HepG2 (cell line): ENCODE results near the gene PHLDB1. TPM values are rescaled to one million over a fixed set of nuclear protein-coding genes. Genes with fewer than 3 reads are reported as not detected.

Experiments
- ATF7-NPFF ChIP-seq: sonication (generic); formaldehyde crosslinking; IDR thresholded peaks from 2 replicates; pipeline ENCODE4 v1.8.1; 2023; ENCODE audit warnings: mild to moderate bottlenecking, low read depth, missing genetic modification reagents, moderate library complexity
- CERS6 ChIP-seq: sonication (generic); formaldehyde crosslinking; IDR thresholded peaks from 2 replicates; pipeline ENCODE4 v1.5.0; 2020; ENCODE audit warnings: missing genetic modification reagents
- GABPB1 ChIP-seq: IDR thresholded peaks from 2 replicates; pipeline ENCODE4 v1.6.1; 2016; ENCODE audit warnings: mild to moderate bottlenecking, missing genetic modification reagents, moderate library complexity, missing compliant biosample characterization
- GATAD1 ChIP-seq: IDR thresholded peaks from 2 replicates; pipeline ENCODE4 v1.6.1; 2016; ENCODE audit warnings: missing genetic modification reagents, missing compliant biosample characterization
- HDAC6 ChIP-seq: fragments of 200-600 bp; sonication (generic); IDR thresholded peaks from 2 replicates; pipeline ENCODE4 v1.7.0; 2017; ENCODE audit warnings: mild to moderate bottlenecking, antibody characterized with exemption, low read length, low read depth
- HIVEP1 ChIP-seq: sonication (generic); formaldehyde crosslinking; IDR thresholded peaks from 2 replicates; pipeline ENCODE4 v1.4.0; 2020; ENCODE audit warnings: mild to moderate bottlenecking, missing genetic modification reagents
- MLXIP ChIP-seq: sonication (generic); formaldehyde crosslinking; IDR thresholded peaks from 2 replicates; pipeline ENCODE4 v1.9.0; 2021; ENCODE audit warnings: missing genetic modification reagents, borderline replicate concordance
- MTA3 ChIP-seq: sonication (generic); formaldehyde crosslinking; IDR thresholded peaks from 2 replicates; pipeline ENCODE4 v1.4.0; 2020; ENCODE audit warnings: missing genetic modification reagents
- NCOA2 ChIP-seq: sonication (generic); formaldehyde crosslinking; IDR thresholded peaks from 2 replicates; pipeline ENCODE4 v1.8.0; 2022; ENCODE audit warnings: inconsistent platforms
- NCOR1 ChIP-seq: fragments of 200-600 bp; sonication (generic); IDR thresholded peaks from 2 replicates; pipeline ENCODE4 v1.7.0; 2017; ENCODE audit warnings: antibody characterized with exemption, low read length, borderline replicate concordance
- NFYC ChIP-seq: IDR thresholded peaks from 2 replicates; pipeline ENCODE4 v1.6.1; 2016; ENCODE audit warnings: missing genetic modification reagents, missing compliant biosample characterization
- POLR2A ChIP-seq, 2 experiments: IDR thresholded peaks; 2 replicates each; pipeline ENCODE4 v1.6.1; 2011; ENCODE audit warnings: low read depth in 2 of 2, low read length in 2 of 2, mild to moderate bottlenecking in 1 of 2, moderate library complexity in 1 of 2; ENCODE audit not compliant: insufficient read depth in 1 of 2
- SAFB2 ChIP-seq: sonication (generic); formaldehyde crosslinking; IDR thresholded peaks from 2 replicates; pipeline ENCODE4 v1.5.1; 2020; ENCODE audit warnings: missing genetic modification reagents, low read depth, mild to moderate bottlenecking, borderline replicate concordance
- SSRP1 ChIP-seq: IDR thresholded peaks from 2 replicates; pipeline ENCODE4 v1.6.1; 2016; ENCODE audit warnings: control low read depth
- TBP ChIP-seq: sonication (generic); formaldehyde crosslinking; IDR thresholded peaks from 2 replicates; pipeline ENCODE4 v1.5.0; 2020; ENCODE audit warnings: missing genetic modification reagents
- XRCC5 ChIP-seq: fragments of 200-400 bp; formaldehyde crosslinking; optimal IDR thresholded peaks from 2 replicates; pipeline ENCODE3; 2017; ENCODE audit warnings: mild to moderate bottlenecking, low read length
- ZNF546 ChIP-seq: sonication (generic); formaldehyde crosslinking; conservative IDR thresholded peaks from 2 replicates; pipeline ENCODE4 v1.8.1; 2023; ENCODE audit warnings: mild to moderate bottlenecking, missing genetic modification reagents
- ZNF567 ChIP-seq: sonication (generic); formaldehyde crosslinking; IDR thresholded peaks from 2 replicates; pipeline ENCODE4 v1.8.1; 2023; ENCODE audit warnings: mild to moderate bottlenecking, missing genetic modification reagents, borderline replicate concordance
- ZNF839 ChIP-seq: sonication (generic); formaldehyde crosslinking; IDR thresholded peaks from 2 replicates; pipeline ENCODE4 v1.4.0; 2020; ENCODE audit warnings: missing genetic modification reagents, mild to moderate bottlenecking, borderline replicate concordance
- polyA plus RNA-seq, 8 experiments: library from polyadenylated mRNA; depleted of rRNA in 3 of 8; stranded (reverse) in 7 of 8; unstranded in 1 of 8; fragments of >200 nt; fragmentation: Illumina TruSeq in 4 of 8; extraction: Trizol in 4 of 8; gene quantifications; 2 replicates each; pipeline versions ENCODE4 v1.2.1 to v1.2.3, GENCODE V29; 2011 to 2016; ENCODE audit warnings: low read depth in 4 of 8, missing spikeins in 1 of 8, mixed read lengths in 1 of 8; ENCODE audit not compliant: insufficient read depth in 1 of 8
- total RNA-seq, 5 experiments: library from RNA; depleted of rRNA; stranded (reverse); fragments of >200 nt; fragmentation: Illumina TruSeq; extraction: Trizol; gene quantifications; 2 replicates each; pipeline ENCODE4 v1.2.3, GENCODE V29; 2016; ENCODE audit warnings: low read depth in 1 of 5
- TF ChIP-seq, protein P1 (sequence below): sonication (generic); formaldehyde crosslinking; IDR thresholded peaks from 2 replicates; pipeline ENCODE4 v1.4.0; 2020; ENCODE audit warnings: missing genetic modification reagents, borderline replicate concordance
- TF ChIP-seq, protein P2 (sequence below): sonication (generic); formaldehyde crosslinking; IDR thresholded peaks from 2 replicates; pipeline ENCODE4 v1.8.1; 2023; ENCODE audit warnings: mild to moderate bottlenecking, missing genetic modification reagents
- TF ChIP-seq, protein P3 (sequence below): sonication (generic); formaldehyde crosslinking; IDR thresholded peaks from 2 replicates; pipeline ENCODE4 v1.5.1; 2020; ENCODE audit warnings: missing genetic modification reagents, mild to moderate bottlenecking, borderline replicate concordance

The PHLDB1 gene
- total and polyA plus RNA-seq, 2 of the 13 experiments (the other 11 are each of a cell fraction or from before 2014, with no cell fraction given) = 13.8 to 14.2 TPM

- TF ChIP-seq MLXIP (CRISPR knock-in tag) = no peak
- TF ChIP-seq ZNF839 = peak; percentile 54; the same call in 1 of the 2 replicates
- TF ChIP-seq, protein P1, sequence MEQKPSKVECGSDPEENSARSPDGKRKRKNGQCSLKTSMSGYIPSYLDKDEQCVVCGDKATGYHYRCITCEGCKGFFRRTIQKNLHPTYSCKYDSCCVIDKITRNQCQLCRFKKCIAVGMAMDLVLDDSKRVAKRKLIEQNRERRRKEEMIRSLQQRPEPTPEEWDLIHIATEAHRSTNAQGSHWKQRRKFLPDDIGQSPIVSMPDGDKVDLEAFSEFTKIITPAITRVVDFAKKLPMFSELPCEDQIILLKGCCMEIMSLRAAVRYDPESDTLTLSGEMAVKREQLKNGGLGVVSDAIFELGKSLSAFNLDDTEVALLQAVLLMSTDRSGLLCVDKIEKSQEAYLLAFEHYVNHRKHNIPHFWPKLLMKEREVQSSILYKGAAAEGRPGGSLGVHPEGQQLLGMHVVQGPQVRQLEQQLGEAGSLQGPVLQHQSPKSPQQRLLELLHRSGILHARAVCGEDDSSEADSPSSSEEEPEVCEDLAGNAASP (CRISPR knock-in tag) = peak; percentile 5; the same call in 1 of the 2 replicates
- no peak for TF ChIP-seq CERS6 (CRISPR knock-in tag)
- TF ChIP-seq POLR2A (IDR thresholded peaks at IDR 0.05; ENCODE audit: insufficient read depth in 1 of 2, low read depth in 2 of 2, low read length in 2 of 2) = peak; percentile 89 to 91
- TF ChIP-seq ZNF567 (CRISPR knock-in tag) = no peak
- no peak for TF ChIP-seq ZNF546 (CRISPR knock-in tag)
- peak; percentile 43; the same call in 1 of the 2 replicates for TF ChIP-seq NCOR1
- TF ChIP-seq NFYC = peak; percentile 33; the same call in 1 of the 2 replicates
- TF ChIP-seq GATAD1 (CRISPR knock-in tag) = peak; percentile 79
- TF ChIP-seq, protein P2, sequence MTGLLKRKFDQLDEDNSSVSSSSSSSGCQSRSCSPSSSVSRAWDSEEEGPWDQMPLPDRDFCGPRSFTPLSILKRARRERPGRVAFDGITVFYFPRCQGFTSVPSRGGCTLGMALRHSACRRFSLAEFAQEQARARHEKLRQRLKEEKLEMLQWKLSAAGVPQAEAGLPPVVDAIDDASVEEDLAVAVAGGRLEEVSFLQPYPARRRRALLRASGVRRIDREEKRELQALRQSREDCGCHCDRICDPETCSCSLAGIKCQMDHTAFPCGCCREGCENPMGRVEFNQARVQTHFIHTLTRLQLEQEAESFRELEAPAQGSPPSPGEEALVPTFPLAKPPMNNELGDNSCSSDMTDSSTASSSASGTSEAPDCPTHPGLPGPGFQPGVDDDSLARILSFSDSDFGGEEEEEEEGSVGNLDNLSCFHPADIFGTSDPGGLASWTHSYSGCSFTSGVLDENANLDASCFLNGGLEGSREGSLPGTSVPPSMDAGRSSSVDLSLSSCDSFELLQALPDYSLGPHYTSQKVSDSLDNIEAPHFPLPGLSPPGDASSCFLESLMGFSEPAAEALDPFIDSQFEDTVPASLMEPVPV = no peak
- TF ChIP-seq HDAC6 = no peak
- TF ChIP-seq, protein P3, sequence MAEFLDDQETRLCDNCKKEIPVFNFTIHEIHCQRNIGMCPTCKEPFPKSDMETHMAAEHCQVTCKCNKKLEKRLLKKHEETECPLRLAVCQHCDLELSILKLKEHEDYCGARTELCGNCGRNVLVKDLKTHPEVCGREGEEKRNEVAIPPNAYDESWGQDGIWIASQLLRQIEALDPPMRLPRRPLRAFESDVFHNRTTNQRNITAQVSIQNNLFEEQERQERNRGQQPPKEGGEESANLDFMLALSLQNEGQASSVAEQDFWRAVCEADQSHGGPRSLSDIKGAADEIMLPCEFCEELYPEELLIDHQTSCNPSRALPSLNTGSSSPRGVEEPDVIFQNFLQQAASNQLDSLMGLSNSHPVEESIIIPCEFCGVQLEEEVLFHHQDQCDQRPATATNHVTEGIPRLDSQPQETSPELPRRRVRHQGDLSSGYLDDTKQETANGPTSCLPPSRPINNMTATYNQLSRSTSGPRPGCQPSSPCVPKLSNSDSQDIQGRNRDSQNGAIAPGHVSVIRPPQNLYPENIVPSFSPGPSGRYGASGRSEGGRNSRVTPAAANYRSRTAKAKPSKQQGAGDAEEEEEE (CRISPR knock-in tag) = 0 out of 2 replicates have a peak, but pooled peaks have one; percentile 29
- no peak for TF ChIP-seq NCOA2 (CRISPR knock-in tag)
- TF ChIP-seq SAFB2 (CRISPR knock-in tag) = no peak; the same call in 1 of the 2 replicates
- TF ChIP-seq SSRP1 = peak; percentile 47; the same call in 1 of the 2 replicates
- no peak for TF ChIP-seq HIVEP1 (CRISPR knock-in tag)
- TF ChIP-seq ATF7-NPFF = no peak
- no peak for TF ChIP-seq XRCC5
- TF ChIP-seq GABPB1 (CRISPR knock-in tag) = peak; percentile 87
- no peak for TF ChIP-seq MTA3 (CRISPR knock-in tag)
- TF ChIP-seq TBP = no peak
These were observed 13.2 kb downstream of the PHLDB1 start (continued) for GRCh38 chr11:118620529-118621070.
